ENCODE data around the gene XAB2.

GRCh38 chr19:7670790-7671189 lies 41.4 kb upstream of the XAB2 start:
- TF ChIP-seq CTCF (IDR thresholded peaks at IDR 0.05) (no peak), POLR2A (IDR thresholded peaks at IDR 0.05) (no peak)

Data from Peyer's patch (tissue), 4 donors.